ENCODE measurements around the gene KIR3DL3.
"Not testable (repeated sequence)": the region's sequence is repeated elsewhere in the genome, so short reads cannot be mapped to it uniquely, and the experiment has no call there.

The KIR3DL3 gene

DNA sequence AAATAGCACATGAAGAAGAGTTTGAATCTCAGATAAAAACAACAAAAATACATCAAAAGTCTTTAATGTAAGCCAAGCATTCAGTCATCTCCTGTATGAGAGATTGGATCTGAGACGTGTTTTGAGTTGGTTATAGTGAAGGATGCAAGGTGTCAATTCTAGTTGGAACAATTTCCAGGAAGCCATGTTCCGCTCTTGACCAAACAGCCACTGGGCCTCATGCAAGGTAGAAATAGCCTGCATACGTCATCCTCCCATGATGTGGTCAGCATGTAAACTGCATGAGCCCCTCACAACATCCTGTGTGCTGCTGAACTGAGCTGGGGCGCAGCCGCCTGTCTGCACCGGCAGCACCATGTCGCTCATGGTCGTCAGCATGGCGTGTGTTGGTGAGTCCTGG lies at the start of gene KIR3DL3:
Gene KIR3DL3, plus strand, starts transcription at position 301 of the 400 bp plus-strand sequence. Its CDS starts 55 bp downstream, at position 356.
- no peak for DNase-seq

- DNase-seq: peak; percentile 10
These were observed 47.9 kb upstream of the KIR3DL3 start for GRCh38 chr19:54676210-54676834.

DNA sequence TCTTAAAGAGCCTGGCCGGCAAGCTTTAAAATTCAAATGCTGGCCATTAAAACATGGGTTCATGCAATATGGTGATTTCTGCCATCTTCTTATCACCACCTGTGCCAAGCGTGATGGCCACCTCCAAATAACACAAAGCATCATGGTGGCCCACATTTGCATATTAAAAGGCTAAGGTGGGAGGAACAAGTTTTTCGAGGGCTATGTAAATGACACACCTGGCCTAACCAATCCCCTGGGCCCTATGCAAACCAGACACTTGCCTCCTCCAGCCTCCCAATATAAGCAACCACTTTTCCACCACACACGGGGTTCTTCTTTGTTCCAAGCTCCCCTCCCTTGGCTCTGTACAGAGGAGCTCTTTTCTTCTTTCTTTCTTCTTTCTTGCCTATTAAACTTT lies 47.0 kb upstream of the KIR3DL3 start:
- no peak for DNase-seq

DNA sequence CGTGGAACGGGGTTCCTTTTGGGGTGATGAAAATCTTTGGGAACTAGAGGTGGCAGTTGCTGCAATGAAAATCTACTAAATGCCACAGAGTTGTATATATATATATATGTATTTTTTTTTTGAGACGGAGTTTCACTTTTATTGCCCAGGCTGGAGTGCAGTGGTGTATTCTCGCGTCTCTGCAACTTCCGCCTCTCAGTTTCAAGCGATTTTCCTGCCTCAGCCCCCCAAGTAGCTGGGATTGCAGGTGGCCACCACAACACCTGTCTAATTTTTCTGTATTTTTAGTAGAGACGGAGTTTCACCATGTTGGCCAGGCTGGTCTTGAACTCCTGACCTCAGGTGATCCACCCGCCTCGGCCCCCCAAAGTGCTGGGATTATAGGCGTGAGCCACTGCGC lies 42.6 kb upstream of the KIR3DL3 start:
- not testable (repeated sequence) for DNase-seq

- no peak for DNase-seq
These were observed 41.9 kb upstream of the KIR3DL3 start for GRCh38 chr19:54682306-54682856.

GRCh38 chr19:54684527-54684926 lies 39.7 kb upstream of the KIR3DL3 start:
- no peak for DNase-seq

GRCh38 chr19:54691582-54692297 lies 32.5 kb upstream of the KIR3DL3 start:
- DNase-seq: no peak

- no peak for DNase-seq
These were observed 32.0 kb upstream of the KIR3DL3 start for GRCh38 chr19:54692298-54692615.

GRCh38 chr19:54694648-54695047 lies 29.6 kb upstream of the KIR3DL3 start:
- no peak for DNase-seq

- no peak for DNase-seq
These were observed 28.1 kb upstream of the KIR3DL3 start for GRCh38 chr19:54696117-54696548.

GRCh38 chr19:54696766-54697165 lies 27.5 kb upstream of the KIR3DL3 start:
- DNase-seq: no peak

GRCh38 chr19:54697716-54698115 lies 26.5 kb upstream of the KIR3DL3 start:
- not testable (repeated sequence) for DNase-seq

DNA sequence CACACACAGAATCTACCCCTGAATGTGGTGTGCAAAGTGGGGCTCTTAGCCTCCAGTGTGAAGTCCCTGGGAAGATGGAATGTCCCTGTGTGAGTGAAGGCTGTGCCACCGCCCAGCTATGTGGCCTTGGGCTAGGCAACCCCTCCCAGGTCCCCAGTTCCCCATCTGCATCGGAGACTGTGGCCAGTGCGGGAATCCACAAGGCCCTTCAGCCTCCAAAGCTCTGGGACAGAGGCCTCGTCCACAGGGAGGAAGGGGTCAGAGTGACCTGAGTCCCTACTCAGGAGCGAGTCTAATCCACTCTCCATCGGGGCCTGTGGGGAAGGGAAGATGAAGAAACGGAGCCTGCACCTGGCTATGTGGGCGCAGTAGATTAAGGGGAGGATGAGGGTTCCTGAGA lies 19.3 kb upstream of the KIR3DL3 start:
- no peak for DNase-seq

- DNase-seq: no peak
These were observed 16.3 kb upstream of the KIR3DL3 start for GRCh38 chr19:54707962-54708361.

DNA sequence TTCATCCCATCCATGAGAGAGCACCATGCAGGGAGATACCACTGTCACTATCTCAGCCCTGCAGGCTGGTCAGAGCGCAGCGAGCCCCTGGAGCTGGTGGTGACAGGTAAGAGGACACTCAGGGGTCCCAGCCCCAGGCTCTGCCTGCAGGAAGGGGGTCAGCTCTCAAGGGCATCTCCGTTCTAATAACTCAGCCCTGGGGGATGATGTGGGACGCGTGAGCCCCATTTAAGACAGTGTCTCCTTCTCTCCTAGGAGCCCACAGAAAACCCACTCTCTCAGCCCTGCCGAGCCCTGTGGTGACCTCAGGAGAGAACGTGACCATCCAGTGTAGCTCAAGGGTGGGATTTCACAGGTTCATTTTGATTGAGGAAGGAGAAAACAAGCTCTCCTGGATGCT lies 15.5 kb upstream of the KIR3DL3 start:
- DNase-seq: no peak

GRCh38 chr19:54709212-54709948 lies 14.9 kb upstream of the KIR3DL3 start:
- no peak for DNase-seq

- DNase-seq: not testable (repeated sequence)
These were observed 14.3 kb upstream of the KIR3DL3 start for GRCh38 chr19:54709956-54710355.

DNA sequence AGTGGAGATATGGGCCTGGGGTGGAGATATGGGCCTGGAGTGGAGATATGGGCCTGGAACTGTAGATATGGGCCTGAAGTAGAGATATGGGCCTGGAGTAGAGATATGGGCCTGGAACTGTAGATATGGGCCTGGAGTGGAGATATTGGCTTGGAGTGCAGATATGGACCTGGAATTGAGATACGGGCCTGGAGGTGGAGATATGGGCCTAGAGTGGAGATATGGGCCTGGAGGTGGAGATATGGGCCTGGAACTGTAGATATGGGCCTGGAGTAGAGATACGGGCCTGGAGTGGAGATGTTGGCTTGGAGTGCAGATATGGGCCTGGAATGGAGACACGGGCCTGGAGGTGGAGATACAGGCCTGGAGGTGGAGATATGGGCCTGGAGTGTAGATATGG lies 402 bp downstream of the KIR3DL3 start:
- no peak for DNase-seq

- no peak for DNase-seq
These were observed 1.1 kb downstream of the KIR3DL3 start for GRCh38 chr19:54725321-54725720.

GRCh38 chr19:54727562-54727961 lies 3.3 kb downstream of the KIR3DL3 start:
- no peak for DNase-seq

GRCh38 chr19:54728167-54728566 lies 3.9 kb downstream of the KIR3DL3 start:
- no peak for DNase-seq

- no peak for DNase-seq
These were observed 5.4 kb downstream of the KIR3DL3 start for GRCh38 chr19:54729416-54730188.

- DNase-seq: no peak
These were observed 6.9 kb downstream of the KIR3DL3 start for GRCh38 chr19:54731191-54731590.

Measured in fibroblast of skin of right quadriceps (primary cell).